ENCODE results near the gene PCDHB1.
"Not testable (repeated sequence)": the region's sequence is repeated elsewhere in the genome, so short reads cannot be mapped to it uniquely, and the experiment has no call there.

PCDHB1 gene

DNA sequence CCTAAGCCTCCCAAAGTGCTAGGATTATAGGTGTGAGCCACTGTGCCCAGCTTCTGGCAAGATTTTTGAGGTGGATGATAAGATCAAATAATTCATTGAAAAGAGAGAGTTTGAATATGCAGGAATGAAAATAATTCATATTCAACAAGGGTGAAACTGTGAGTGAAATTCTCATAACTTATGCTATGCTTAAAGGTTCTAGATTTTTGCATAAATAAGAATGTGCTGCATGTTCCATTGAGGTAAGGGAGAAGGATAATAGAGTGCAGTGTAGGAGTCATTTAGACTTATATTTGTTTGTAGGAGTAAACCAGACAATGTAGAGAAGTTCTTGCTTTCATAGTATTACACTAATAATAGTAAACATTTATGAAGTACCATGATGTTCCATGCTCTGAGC lies 31.1 kb downstream of the PCDHB1 start:
- DNase-seq: no peak

DNA sequence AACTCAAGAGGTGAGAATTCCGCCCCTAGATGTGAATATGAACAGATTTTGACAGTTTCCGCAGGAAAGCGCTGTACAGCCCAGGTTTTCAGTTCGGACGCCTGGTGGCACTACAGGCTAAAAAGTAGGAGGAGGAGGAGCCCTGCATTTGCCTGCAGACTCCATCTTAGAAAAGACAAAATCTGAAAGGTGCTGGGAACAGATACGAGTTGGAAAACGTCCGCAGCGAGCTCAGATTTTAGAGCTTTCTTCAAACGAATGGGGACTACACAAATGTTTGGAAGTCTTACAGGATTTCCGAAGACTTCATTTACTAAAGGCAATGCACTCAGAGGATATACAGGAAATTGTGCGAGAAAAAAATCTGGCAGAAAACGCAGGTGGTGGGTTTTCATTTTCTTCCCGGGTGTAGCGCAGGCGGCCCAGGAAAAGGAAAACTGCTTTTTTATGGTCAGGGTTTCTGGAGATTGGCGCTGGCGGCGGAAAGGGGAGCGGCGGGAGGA lies 33.4 kb downstream of the PCDHB1 start:
- peak in 27 of 56 donors; percentile 9 to 60 (median 32) for DNase-seq

DNA sequence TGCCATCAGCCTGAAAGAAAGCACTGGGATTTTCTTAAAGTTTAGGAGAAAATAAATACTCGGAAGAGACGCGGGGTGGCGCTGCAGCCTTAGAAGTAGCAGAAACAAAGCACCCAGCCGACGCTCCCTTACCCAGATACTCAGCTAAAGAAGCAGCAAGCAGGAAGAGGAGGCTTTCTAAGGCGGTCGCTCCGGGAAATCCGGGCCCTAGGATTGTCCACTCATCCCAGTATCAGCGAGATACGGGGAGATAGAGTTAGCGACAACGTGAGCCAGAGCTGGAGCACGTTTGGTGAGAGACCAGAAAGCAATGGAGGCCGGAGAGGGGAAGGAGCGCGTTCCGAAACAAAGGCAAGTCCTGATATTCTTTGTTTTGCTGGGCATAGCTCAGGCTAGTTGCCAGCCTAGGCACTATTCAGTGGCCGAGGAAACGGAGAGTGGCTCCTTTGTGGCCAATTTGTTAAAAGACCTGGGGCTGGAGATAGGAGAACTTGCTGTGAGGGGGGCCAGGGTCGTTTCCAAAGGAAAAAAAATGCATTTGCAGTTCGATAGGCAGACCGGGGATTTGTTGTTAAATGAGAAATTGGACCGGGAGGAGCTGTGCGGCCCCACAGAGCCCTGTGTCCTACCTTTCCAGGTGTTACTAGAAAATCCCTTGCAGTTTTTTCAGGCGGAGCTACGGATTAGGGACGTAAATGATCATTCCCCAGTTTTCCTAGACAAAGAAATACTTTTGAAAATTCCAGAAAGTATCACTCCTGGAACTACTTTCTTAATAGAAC lies 43.5 kb downstream of the PCDHB1 start, which contains the start of gene PCDHB2:
Gene PCDHB2, plus strand, starts transcription at position 135 of the 782 bp plus-strand sequence. Its CDS starts 176 bp downstream, at position 311.
- DNase-seq: peak in 16 of 56 donors; percentile 3 to 58 (median 16)

DNA sequence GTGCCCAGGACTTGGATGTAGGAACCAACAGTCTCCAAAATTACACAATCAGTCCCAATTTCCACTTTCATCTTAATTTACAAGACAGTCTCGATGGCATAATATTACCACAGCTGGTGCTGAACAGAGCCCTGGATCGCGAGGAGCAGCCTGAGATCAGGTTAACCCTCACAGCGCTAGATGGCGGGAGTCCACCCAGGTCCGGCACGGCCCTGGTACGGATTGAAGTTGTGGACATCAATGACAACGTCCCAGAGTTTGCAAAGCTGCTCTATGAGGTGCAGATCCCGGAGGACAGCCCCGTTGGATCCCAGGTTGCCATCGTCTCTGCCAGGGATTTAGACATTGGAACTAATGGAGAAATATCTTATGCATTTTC lies 44.1 kb downstream of the PCDHB1 start:
- DNase-seq: no peak

DNA sequence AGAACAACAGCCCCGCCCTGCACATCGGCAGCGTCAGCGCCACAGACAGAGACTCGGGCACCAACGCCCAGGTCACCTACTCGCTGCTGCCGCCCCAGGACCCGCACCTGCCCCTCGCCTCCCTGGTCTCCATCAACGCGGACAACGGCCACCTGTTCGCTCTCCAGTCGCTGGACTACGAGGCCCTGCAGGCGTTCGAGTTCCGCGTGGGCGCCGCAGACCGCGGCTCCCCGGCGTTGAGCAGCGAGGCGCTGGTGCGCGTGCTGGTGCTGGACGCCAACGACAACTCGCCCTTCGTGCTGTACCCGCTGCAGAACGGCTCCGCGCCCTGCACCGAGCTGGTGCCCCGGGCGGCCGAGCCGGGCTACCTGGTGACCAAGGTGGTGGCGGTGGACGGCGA lies 45.0 kb downstream of the PCDHB1 start:
- not testable (repeated sequence) for DNase-seq

DNA sequence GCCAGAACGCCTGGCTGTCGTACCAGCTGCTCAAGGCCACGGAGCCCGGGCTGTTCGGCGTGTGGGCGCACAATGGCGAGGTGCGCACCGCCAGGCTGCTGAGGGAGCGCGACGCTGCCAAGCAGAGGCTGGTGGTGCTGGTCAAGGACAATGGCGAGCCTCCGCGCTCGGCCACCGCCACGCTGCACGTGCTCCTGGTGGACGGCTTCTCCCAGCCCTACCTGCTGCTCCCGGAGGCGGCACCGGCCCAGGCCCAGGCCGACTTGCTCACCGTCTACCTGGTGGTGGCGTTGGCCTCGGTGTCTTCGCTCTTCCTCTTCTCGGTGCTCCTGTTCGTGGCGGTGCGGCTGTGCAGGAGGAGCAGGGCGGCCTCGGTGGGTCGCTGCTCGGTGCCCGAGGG lies 45.4 kb downstream of the PCDHB1 start:
- not testable (repeated sequence) for DNase-seq

DNA sequence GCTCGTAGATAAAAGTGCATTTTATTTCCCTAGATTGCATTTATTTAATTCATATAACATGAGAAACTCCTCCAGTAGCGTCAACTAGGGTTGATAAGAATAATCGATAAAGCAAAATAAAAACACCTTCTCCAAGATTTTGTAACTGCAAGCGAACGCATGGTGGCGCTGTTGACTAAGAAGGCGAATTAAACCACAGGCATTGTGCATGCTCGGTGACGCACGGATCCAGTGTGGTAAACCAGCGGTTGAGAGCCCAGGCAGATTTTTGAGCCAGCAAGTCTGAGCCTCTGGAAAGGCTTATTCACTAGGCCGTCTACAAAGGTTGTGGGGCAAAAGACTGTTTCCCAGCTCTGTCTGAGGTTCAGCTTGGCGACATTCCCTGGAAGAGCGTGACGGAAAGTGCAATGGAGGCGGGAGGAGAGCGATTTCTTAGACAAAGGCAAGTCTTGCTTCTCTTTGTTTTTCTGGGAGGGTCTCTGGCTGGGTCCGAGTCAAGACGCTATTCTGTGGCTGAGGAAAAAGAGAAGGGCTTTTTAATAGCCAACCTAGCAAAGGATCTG lies 49.1 kb downstream of the PCDHB1 start, which contains the start of gene PCDHB3:
Gene PCDHB3, plus strand, starts transcription at position 231 of the 563 bp plus-strand sequence. Its CDS starts 177 bp downstream, at position 408.
- DNase-seq: peak in 13 of 56 donors; percentile 1 to 47 (median 10)

DNA sequence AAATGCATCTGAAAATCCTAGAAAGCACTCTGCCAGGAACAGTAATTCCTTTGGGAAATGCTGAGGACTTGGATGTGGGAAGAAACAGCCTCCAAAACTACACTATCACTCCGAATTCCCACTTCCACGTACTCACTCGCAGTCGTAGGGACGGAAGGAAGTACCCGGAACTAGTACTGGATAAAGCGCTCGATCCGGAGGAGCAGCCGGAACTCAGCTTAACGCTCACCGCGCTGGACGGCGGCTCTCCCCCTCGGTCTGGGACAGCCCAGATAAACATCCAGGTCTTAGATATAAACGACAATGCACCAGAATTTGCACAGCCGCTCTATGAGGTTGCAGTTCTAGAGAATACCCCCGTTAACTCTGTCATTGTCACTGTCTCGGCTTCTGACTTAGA lies 49.9 kb downstream of the PCDHB1 start:
- no peak for DNase-seq

DNA sequence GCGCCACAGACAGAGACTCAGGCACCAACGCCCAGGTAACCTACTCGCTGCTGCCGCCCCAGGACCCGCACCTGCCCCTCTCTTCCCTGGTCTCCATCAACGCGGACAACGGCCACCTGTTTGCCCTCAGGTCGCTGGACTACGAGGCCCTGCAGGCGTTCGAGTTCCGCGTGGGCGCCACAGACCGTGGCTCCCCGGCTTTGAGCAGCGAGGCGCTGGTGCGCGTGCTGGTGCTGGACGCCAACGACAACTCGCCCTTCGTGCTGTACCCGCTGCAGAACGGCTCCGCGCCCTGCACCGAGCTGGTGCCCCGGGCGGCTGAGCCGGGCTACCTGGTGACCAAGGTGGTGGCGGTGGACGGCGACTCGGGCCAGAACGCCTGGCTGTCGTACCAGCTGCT lies 50.9 kb downstream of the PCDHB1 start:
- not testable (repeated sequence) for DNase-seq

DNA sequence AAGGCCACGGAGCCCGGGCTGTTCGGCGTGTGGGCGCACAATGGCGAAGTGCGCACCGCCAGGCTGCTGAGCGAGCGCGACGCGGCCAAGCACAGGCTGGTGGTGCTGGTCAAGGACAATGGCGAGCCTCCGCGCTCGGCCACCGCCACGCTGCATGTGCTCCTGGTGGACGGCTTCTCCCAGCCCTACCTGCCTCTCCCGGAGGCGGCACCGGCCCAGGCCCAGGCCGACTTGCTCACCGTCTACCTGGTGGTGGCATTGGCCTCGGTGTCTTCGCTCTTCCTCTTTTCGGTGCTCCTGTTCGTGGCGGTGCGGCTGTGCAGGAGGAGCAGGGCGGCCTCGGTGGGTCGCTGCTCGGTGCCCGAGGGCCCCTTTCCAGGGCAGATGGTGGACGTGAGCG lies 51.3 kb downstream of the PCDHB1 start:
- DNase-seq: not testable (repeated sequence)

DNA sequence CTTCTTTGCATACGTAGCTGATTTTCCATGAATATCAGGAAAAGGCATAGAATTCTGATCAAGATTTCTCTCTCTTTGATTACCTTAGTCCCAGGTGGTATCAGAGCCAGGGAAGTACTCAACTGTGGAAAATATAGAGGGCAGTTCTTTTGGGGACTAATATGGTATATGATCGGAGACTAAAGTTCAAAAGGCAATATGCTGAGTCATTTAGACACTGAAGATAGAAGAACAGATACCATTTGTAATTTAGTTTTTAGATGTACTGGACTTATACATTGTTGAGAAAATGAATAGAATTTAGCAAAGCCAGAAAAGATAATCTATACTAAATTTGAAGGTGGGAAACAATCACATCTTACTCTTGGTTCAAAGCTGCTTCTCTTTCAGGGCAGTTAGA lies 54.2 kb downstream of the PCDHB1 start:
- DNase-seq: no peak
